DOHH2 (cell line): ENCODE measurements around the gene BSN.

Source experiments
- H3F3A ChIP-seq: fragments of 200-600 bp; sonication (generic), shearing (Covaris generic); 2 replicates; pipeline ENCODE4 v1.6.0; 2016; ENCODE audit warnings: antibody characterized with exemption, mild to moderate bottlenecking; ENCODE audit not compliant: control insufficient read depth, insufficient read depth
- H3K27ac ChIP-seq: fragments of 200-600 bp; sonication (generic); 2 replicates; pipeline ENCODE4 v1.5.1; 2014; ENCODE audit warnings: low read depth, mild to moderate bottlenecking, low read length, moderate library complexity
- H3K27me3 ChIP-seq: fragments of 200-600 bp; sonication (generic); 2 replicates; pipeline ENCODE4 v1.6.1; 2014; ENCODE audit warnings: mild to moderate bottlenecking, low read length, mixed read lengths; ENCODE audit not compliant: control insufficient read depth
- H3K36me3 ChIP-seq: fragments of 200-600 bp; sonication (generic); 2 replicates; pipeline ENCODE4 v1.6.1; 2014; ENCODE audit warnings: mild to moderate bottlenecking, low read length, moderate library complexity, mixed read lengths; ENCODE audit not compliant: control insufficient read depth
- H3K4me1 ChIP-seq: fragments of 200-600 bp; sonication (generic); 2 replicates; pipeline ENCODE4 v1.6.1; 2014; ENCODE audit warnings: mild to moderate bottlenecking, low read length, mixed read lengths; ENCODE audit not compliant: control insufficient read depth
- H3K4me2 ChIP-seq: fragments of 200-600 bp; sonication (generic); 2 replicates; pipeline ENCODE4 v1.6.0; 2014; ENCODE audit warnings: mild to moderate bottlenecking, low read length, moderate library complexity
- H3K4me3 ChIP-seq: fragments of 200-600 bp; sonication (generic); 2 replicates; pipeline ENCODE4 v1.5.1; 2014; ENCODE audit warnings: mild to moderate bottlenecking, low read length, mixed read lengths
- H3K79me2 ChIP-seq: fragments of 200-600 bp; sonication (generic); 2 replicates; pipeline ENCODE4 v1.6.1; 2014; ENCODE audit warnings: mild to moderate bottlenecking, low read length, mixed read lengths; ENCODE audit not compliant: control insufficient read depth
- H3K9me2 ChIP-seq: fragments of 200-600 bp; sonication (generic); replicated peaks from 2 replicates; pipeline ENCODE4 v1.6.1; 2014; ENCODE audit warnings: mild to moderate bottlenecking, low read length, mixed read lengths; ENCODE audit not compliant: control insufficient read depth
- H3K9me3 ChIP-seq: fragments of 200-600 bp; sonication (generic); 2 replicates; pipeline ENCODE4 v1.6.1; 2014; ENCODE audit warnings: antibody characterized with exemption, low read length, mixed read lengths; ENCODE audit not compliant: control insufficient read depth, insufficient read depth
- H4K20me1 ChIP-seq: fragments of 200-600 bp; sonication (generic); 2 replicates; pipeline ENCODE4 v1.6.0; 2014; ENCODE audit warnings: low read depth, mild to moderate bottlenecking, antibody characterized with exemption, low read length, moderate library complexity; ENCODE audit not compliant: control insufficient read depth, insufficient read depth
- CTCF ChIP-seq: fragments of 200-600 bp; sonication (generic); IDR thresholded peaks from one replicate; pipeline ENCODE4 v1.5.1; 2014; ENCODE audit warnings: antibody characterized with exemption, mild to moderate bottlenecking, low read depth, low read length; ENCODE audit not compliant: poor library complexity, severe bottlenecking
- EZH2phosphoT487 ChIP-seq: fragments of 200-600 bp; sonication (generic); IDR thresholded peaks from 2 replicates; pipeline ENCODE4 v1.6.1; 2017; ENCODE audit warnings: borderline replicate concordance, mild to moderate bottlenecking, antibody characterized with exemption, low read length, moderate library complexity, mixed read lengths

The BSN gene

GRCh38 chr3:49658711-49659110 is 104.4 kb downstream of the BSN start:
- no peak overlapping the region for H3K4me2 ChIP-seq
- peaks cover 12% of the 10 kb centered on the region for H3K4me1 ChIP-seq
- no peaks in the 10 kb centered on the region for H3K79me2 ChIP-seq
- no peak overlapping the region for H3K27ac ChIP-seq
- no peaks in the 10 kb centered on the region for H4K20me1 ChIP-seq
- H3K9me2 ChIP-seq, result no peaks in the 10 kb centered on the region
- H3K4me3 ChIP-seq, result no peak overlapping the region
- no peaks in the 10 kb centered on the region for H3K36me3 ChIP-seq
- H3F3A ChIP-seq, result no peaks in the 10 kb centered on the region
- no peak for TF ChIP-seq EZH2phosphoT487
- TF ChIP-seq CTCF, result no peak
- no peaks in the 10 kb centered on the region for H3K9me3 ChIP-seq
- H3K27me3 ChIP-seq, result no peaks in the 10 kb centered on the region

GRCh38 chr3:49659756-49660155 is 105.5 kb downstream of the BSN start:
- Histone ChIP-seq H3K4me3 (no peak overlapping the region), H3K4me2 (no peak overlapping the region), H4K20me1 (no peaks in the 10 kb centered on the region), H3K27me3 (no peaks in the 10 kb centered on the region), H3K9me3 (no peaks in the 10 kb centered on the region), H3K4me1 (peaks cover 12% of the 10 kb centered on the region), H3F3A (no peaks in the 10 kb centered on the region), H3K27ac (no peak overlapping the region), H3K79me2 (no peaks in the 10 kb centered on the region), H3K36me3 (no peaks in the 10 kb centered on the region), H3K9me2 (no peaks in the 10 kb centered on the region)
- no peak for TF ChIP-seq EZH2phosphoT487
- TF ChIP-seq CTCF, result no peak

GRCh38 chr3:49661281-49661680 is 107.0 kb downstream of the BSN start:
- H4K20me1 ChIP-seq, result no peaks in the 10 kb centered on the region
- H3K27ac ChIP-seq, result no peak overlapping the region
- no peaks in the 10 kb centered on the region for H3K9me3 ChIP-seq
- H3K4me1 ChIP-seq, result peaks cover 9% of the 10 kb centered on the region
- TF ChIP-seq CTCF, result no peak
- TF ChIP-seq EZH2phosphoT487, result no peak
- no peaks in the 10 kb centered on the region for H3K36me3 ChIP-seq
- no peaks in the 10 kb centered on the region for H3K79me2 ChIP-seq
- no peaks in the 10 kb centered on the region for H3K9me2 ChIP-seq
- H3K27me3 ChIP-seq, result no peaks in the 10 kb centered on the region
- no peak overlapping the region for H3K4me2 ChIP-seq
- no peak overlapping the region for H3K4me3 ChIP-seq
- no peaks in the 10 kb centered on the region for H3F3A ChIP-seq

- H3K4me3 ChIP-seq, result no peak overlapping the region
- H3K4me2 ChIP-seq, result no peak overlapping the region
- H3F3A ChIP-seq, result no peaks in the 10 kb centered on the region
- H3K9me2 ChIP-seq, result no peaks in the 10 kb centered on the region
- no peak overlapping the region for H3K27ac ChIP-seq
- H3K36me3 ChIP-seq, result no peaks in the 10 kb centered on the region
- H3K4me1 ChIP-seq, result peaks cover 2% of the 10 kb centered on the region; the same call in 1 of the 2 replicates
- H3K9me3 ChIP-seq, result no peaks in the 10 kb centered on the region
- H4K20me1 ChIP-seq, result no peaks in the 10 kb centered on the region
- no peaks in the 10 kb centered on the region for H3K79me2 ChIP-seq
- H3K27me3 ChIP-seq, result no peaks in the 10 kb centered on the region
- TF ChIP-seq EZH2phosphoT487 (no peak), CTCF (no peak)
These were observed 107.7 kb downstream of the BSN start for GRCh38 chr3:49662021-49662420.
